Esophagus muscularis mucosa (tissue), 3 donors: ENCODE results near the gene ATF6.

ENCODE experiments used
- CTCF ChIP-seq, 3 experiments: fragments of 200-600 bp in 2 of 3; fragments of 450-650 bp in 1 of 3; sonication (generic) in 2 of 3; IDR thresholded peaks; one replicate each; pipeline ENCODE4 v1.5.1; 2017 to 2019; ENCODE audit warnings: antibody characterized with exemption in 3 of 3, mild to moderate bottlenecking in 2 of 3, moderate library complexity in 1 of 3
- POLR2AphosphoS5 ChIP-seq, 2 donors: sonication (generic); formaldehyde crosslinking; IDR thresholded peaks; one replicate each; pipeline ENCODE4 v1.6.1; 2017; ENCODE audit warnings: antibody characterized with exemption in 2 of 2

- TF ChIP-seq POLR2AphosphoS5 (IDR thresholded peaks at IDR 0.05), result no peak
- no peak for TF ChIP-seq CTCF (IDR thresholded peaks at IDR 0.05)
Measured at GRCh38 chr1:161983725-161984124, 217.6 kb downstream of the ATF6 start.
